HUDEP-2 (cell line): ENCODE results near the gene F2RL2.
A peak's percentile ranks its signal among the peaks of the same experiment; 100 is the strongest.
"Not testable (repeated sequence)": the region's sequence is repeated elsewhere in the genome, so short reads cannot be mapped to it uniquely, and the experiment has no call there.

ENCODE experiments used
- DNase-seq, 76 experiments: peaks; one replicate each; lab custom pipeline; 2025; ENCODE audit not compliant: unreplicated experiment in 76 of 76; lab: John Stamatoyannopoulos, UW

The F2RL2 gene

GRCh38 chr5:76622076-76622475, 1.1 kb downstream of the F2RL2 start:
- DNase-seq: no peak

GRCh38 chr5:76620166-76620565, 3.0 kb downstream of the F2RL2 start:
- no peak for DNase-seq

GRCh38 chr5:76617675-76618074, 5.5 kb downstream of the F2RL2 start:
- DNase-seq: no peak

- no peak for DNase-seq
Observed at GRCh38 chr5:76617229-76617628, 6.0 kb downstream of the F2RL2 start.

GRCh38 chr5:76616206-76616605, 7.0 kb downstream of the F2RL2 start:
- no peak for DNase-seq

GRCh38 chr5:76615759-76616158, 7.4 kb downstream of the F2RL2 start:
- DNase-seq: no peak

- DNase-seq: no peak
Observed at GRCh38 chr5:76612942-76613341, 10.3 kb downstream of the F2RL2 start.

- DNase-seq: no peak
Observed at GRCh38 chr5:76610196-76610595, 13.0 kb downstream of the F2RL2 start.

GRCh38 chr5:76608833-76609232, 14.4 kb downstream of the F2RL2 start:
- DNase-seq: no peak

- no peak for DNase-seq
Observed at GRCh38 chr5:76607353-76607871, 15.8 kb downstream of the F2RL2 start.

GRCh38 chr5:76606701-76607100, 16.5 kb downstream of the F2RL2 start:
- DNase-seq: no peak

- no peak for DNase-seq
Observed at GRCh38 chr5:76604838-76605237, 18.4 kb downstream of the F2RL2 start.

GRCh38 chr5:76603991-76604390, 19.2 kb downstream of the F2RL2 start:
- not testable (repeated sequence) for DNase-seq

- no peak for DNase-seq
Observed at GRCh38 chr5:76602094-76602726, 21.0 kb downstream of the F2RL2 start.

GRCh38 chr5:76601470-76601869, 21.7 kb downstream of the F2RL2 start:
- DNase-seq: peak in 29 of 76 experiments; percentile 3 to 63 (median 43)

- no peak for DNase-seq
Observed at GRCh38 chr5:76600716-76601115, 22.5 kb downstream of the F2RL2 start.

GRCh38 chr5:76598531-76598930, 24.7 kb downstream of the F2RL2 start:
- no peak for DNase-seq

- DNase-seq: no peak
Observed at GRCh38 chr5:76595755-76596481, 27.3 kb downstream of the F2RL2 start.

GRCh38 chr5:76594107-76594506, 29.1 kb downstream of the F2RL2 start:
- no peak for DNase-seq

- DNase-seq: no peak
Observed at GRCh38 chr5:76592692-76593091, 30.5 kb downstream of the F2RL2 start.

GRCh38 chr5:76591366-76591765, 31.8 kb downstream of the F2RL2 start:
- DNase-seq: no peak

- no peak for DNase-seq
Observed at GRCh38 chr5:76590027-76590426, 33.2 kb downstream of the F2RL2 start.
